GM19025 (cell line): Measurements from ENCODE around the gene PSD4.

Experiments
- ATAC-seq: cut with Tn5 transposase; IDR thresholded peaks from one replicate; pipeline ENCODE4 v1.9.1; 2021; ENCODE audit warnings: mild to moderate bottlenecking, low read depth, moderate library complexity; ENCODE audit not compliant: unreplicated experiment

Gene PSD4

GRCh38 chr2:113173542-113174375 lies at the start of gene PSD4:
TSS of gene PSD4 (plus strand) at chr2:113173971. CDS start at chr2:113182457, 8,486 bp downstream.
- peak; percentile 69 for ATAC-seq

- ATAC-seq, result no peak
Measured at GRCh38 chr2:113124181-113124961, 49.4 kb upstream of the PSD4 start.

DNA sequence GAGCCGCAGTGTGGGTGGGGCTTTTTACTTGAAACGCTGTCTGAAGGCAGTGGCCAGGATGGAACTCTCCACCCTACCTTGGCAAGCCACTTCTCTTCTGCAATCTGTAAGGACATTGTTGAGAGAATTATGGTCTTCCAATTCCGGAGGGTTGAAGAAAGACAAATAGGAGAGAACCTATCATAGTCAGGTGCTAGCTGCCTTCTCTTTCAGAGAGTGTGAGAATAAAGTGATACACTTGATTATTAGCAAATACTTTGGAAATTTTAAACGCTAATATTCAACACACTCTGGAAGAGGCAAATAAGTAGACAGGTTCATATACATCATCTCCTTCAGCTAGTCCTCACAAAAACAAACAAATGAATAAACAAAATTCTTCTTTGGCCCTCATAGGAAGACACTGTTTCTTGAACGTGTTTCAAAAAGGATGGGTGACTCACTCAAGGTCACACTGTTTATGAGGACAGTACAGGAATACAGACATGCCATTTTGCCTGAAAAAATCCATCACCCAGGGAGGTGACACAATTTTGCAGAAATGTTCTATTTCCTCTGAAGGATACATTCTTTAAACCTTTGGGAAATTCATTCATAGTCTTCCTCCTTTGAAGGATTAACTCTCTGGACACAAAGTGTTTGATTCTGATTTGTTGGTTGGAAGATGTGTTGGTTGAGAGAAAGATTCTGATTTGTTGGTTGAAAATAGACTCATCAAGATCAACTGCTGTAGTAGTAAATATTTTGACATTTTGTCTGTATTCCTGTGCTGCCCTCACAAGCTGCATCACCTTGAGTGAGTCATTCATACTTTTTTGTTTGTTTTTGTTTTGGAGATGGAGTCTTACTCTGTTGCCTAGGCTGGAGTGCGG lies 48.6 kb upstream of the PSD4 start:
- ATAC-seq, result no peak

DNA sequence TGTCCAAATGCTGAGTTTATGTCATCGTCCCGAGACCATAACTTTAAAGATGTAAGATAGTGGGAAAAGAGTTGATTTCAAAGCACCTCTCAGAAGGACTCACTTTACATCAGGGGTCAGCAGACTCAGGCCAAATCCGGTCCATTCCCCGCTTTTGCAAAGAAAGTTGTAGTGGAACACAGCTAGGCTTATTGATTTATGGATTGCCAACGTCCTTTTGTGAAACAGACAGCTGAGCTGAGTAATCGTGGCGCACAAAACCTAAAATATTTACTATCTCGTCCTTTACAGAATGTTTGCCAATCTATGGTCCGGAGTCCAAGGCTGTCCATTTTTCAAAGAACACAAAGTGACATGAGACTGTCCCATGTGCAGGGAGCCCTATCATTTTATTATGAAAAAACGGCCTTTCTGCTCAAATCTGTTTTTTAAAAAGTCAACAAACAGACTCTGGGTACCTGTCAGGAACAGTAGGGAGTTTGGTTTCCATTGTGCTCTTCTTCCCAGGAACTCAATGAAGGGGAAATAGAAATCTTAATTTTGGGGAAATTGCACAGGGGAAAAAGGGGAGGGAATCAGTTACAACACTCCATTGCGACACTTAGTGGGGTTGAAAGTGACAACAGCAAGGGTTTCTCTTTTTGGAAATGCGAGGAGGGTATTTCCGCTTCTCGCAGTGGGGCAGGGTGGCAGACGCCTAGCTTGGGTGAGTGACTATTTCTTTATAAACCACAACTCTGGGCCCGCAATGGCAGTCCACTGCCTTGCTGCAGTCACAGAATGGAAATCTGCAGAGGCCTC lies 46.7 kb upstream of the PSD4 start, which contains the start of gene IL1RN:
Gene IL1RN (plus strand): TSS at position 754 of the 801 bp plus-strand sequence. CDS start 27 bp downstream, at position 781.
- ATAC-seq, result no peak

DNA sequence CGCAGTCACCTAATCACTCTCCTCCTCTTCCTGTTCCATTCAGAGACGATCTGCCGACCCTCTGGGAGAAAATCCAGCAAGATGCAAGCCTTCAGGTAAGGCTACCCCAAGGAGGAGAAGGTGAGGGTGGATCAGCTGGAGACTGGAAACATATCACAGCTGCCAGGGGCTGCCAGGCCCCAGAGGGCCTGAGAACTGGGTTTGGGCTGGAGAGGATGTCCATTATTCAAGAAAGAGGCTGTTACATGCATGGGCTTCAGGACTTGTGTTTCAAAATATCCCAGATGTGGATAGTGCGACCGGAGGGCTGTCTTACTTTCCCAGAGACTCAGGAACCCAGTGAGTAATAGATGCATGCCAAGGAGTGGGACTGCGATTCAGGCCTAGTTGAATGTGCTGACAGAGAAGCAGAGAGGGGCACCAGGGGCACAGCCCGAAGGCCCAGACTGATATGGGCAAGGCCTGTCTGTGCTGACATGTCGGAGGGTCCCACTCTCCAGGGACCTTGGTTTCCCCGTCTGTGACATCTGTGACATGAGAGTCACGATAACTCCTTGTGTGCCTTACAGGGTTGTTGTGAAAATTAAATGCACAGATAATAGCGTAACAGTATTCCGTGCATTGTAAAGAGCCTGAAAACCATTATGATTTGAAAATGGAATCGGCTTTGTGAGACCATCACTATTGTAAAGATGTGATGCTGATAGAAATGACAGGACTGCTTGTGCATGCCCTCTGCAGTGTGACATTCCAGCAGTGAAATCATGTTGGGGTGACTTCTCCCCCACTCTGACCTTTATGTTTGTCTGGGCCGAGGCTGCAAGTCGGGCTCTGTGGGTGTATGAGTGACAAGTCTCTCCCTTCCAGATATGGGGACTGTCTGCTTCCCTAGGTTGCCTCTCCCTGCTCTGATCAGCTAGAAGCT lies 45.9 kb upstream of the PSD4 start:
- ATAC-seq, result no peak

DNA sequence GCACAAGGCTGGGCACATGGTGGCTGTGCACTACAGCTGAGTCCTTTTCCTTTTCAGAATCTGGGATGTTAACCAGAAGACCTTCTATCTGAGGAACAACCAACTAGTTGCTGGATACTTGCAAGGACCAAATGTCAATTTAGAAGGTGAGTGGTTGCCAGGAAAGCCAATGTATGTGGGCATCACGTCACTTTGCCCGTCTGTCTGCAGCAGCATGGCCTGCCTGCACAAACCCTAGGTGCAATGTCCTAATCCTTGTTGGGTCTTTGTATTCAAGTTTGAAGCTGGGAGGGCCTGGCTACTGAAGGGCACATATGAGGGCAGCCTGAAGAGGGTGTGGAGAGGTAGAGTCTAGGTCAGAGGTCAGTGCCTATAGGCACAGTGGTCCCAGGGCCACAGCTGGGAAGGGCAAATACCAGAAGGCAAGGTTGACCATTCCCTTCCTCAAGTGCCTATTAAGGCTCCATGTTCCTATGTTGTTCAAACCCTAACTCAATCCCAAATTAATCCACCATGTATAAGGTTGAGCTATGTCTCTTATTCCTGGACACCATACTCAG lies 44.2 kb upstream of the PSD4 start:
- no peak for ATAC-seq

GRCh38 chr2:113131352-113132185 lies 42.2 kb upstream of the PSD4 start:
- no peak for ATAC-seq

- no peak for ATAC-seq
Measured at GRCh38 chr2:113132414-113133021, 41.3 kb upstream of the PSD4 start.

GRCh38 chr2:113133704-113134598 lies 39.8 kb upstream of the PSD4 start:
- no peak for ATAC-seq

- ATAC-seq, result no peak
Measured at GRCh38 chr2:113134717-113135116, 39.1 kb upstream of the PSD4 start.

- no peak for ATAC-seq
Measured at GRCh38 chr2:113135317-113135716, 38.5 kb upstream of the PSD4 start.

DNA sequence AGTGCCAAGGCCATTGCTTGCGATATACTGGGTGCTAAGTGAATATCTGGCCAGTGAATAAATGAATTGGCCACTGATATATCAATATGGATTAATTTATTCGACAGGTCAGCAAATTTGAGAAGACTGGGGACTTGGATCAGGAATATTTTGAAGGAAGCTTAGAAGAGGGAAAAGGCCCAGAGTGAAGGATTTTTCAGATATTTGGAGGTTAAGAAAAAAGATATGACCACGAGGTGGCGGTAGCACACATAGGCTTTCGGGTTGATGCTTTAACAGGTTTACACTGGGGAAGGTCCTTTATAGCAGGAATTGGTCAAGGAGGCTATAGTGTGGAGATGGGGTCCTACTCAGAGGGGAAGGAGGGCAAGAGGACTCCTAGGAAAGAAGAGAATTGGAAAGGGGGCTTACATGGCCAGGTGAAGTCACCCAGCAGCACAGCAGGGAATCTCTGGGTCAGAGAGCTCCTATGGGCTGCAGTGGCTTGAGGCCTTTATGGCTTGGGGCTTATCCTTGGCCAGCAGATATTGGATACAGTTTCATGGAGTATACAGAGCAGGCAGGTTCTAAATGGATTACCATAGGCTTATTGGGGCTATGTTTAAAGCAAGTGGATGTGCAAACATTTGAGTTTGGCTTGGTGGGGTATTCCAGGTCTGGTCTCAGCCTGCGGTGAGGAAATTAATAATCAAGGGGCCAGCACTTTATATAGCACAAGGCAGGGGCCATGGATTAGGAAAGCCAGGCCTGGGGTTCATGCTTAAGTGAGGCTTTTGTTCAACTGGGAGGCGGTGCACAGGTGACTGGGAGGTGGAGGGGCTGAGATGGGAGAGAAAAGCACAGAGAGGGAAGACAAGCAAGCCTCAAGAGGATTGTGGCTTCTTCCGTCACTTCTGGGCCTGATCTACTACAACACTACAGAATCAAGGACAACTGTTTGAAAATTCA lies 36.7 kb upstream of the PSD4 start:
- no peak for ATAC-seq

DNA sequence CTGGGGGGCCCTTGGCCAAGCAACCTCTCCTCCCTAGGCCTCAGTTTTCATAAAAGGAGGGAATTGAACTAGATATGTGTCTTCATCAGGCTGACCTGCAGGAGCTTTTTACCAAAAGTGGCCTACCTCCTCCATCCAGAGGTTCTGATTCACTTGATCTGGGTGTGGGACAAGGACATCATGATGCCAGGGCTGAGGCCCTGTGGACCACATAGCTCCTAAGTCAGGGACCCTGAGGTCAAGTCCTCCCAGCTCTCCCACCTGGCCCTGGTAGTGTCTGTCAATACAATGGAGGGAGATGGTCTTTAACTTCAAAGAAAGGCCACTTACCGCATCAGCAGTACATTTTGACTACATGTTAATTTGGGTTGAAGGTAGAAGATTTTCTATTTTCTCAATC lies 35.9 kb upstream of the PSD4 start:
- ATAC-seq, result no peak

GRCh38 chr2:113138428-113139322 lies 35.1 kb upstream of the PSD4 start:
- ATAC-seq, result no peak
